Endodermal cell (in vitro differentiated cells): ENCODE data around the gene DDX10. TPM values are rescaled to one million over a fixed set of nuclear protein-coding genes. Genes with fewer than 3 reads are reported as not detected.

ENCODE experiments used
- DNase-seq: peaks from one replicate; pipeline ENCODE4 v3.0.0-alpha.2; 2017
- H3K27ac ChIP-seq: 2 replicates; pipeline ENCODE4 v1.5.1; 2013; ENCODE audit warnings: mild to moderate bottlenecking, low read depth, low read length, moderate library complexity
- H3K27me3 ChIP-seq: 2 replicates; pipeline ENCODE4 v1.6.1; 2013; ENCODE audit warnings: mild to moderate bottlenecking, low read length, moderate library complexity; ENCODE audit not compliant: insufficient read depth, control insufficient read depth, poor library complexity, severe bottlenecking
- H3K36me3 ChIP-seq: 2 replicates; pipeline ENCODE4 v1.7.0; 2013; ENCODE audit warnings: mild to moderate bottlenecking, low read length, moderate library complexity; ENCODE audit not compliant: control insufficient read depth, insufficient read depth
- H3K4me1 ChIP-seq: one replicate; pipeline ENCODE4 v1.7.0; 2013; ENCODE audit warnings: low read length; ENCODE audit not compliant: control insufficient read depth, insufficient read depth
- H3K4me3 ChIP-seq: 2 replicates; pipeline ENCODE4 v1.5.1; 2013; ENCODE audit warnings: mild to moderate bottlenecking, low read length, moderate library complexity
- H3K9ac ChIP-seq: 2 replicates; pipeline ENCODE4 v1.6.1; 2013; ENCODE audit warnings: mild to moderate bottlenecking, low read length, moderate library complexity; ENCODE audit not compliant: poor library complexity, severe bottlenecking; ENCODE audit errors: extremely low read depth
- H3K9me3 ChIP-seq: 2 replicates; pipeline ENCODE4 v1.6.1; 2013; ENCODE audit warnings: mild to moderate bottlenecking, low read length, moderate library complexity; ENCODE audit not compliant: control insufficient read depth
- H3K27ac Mint-ChIP-seq: 2 replicates; pipeline ENCODE4 v1.8.0; 2020; ENCODE audit warnings: mixed read lengths
- H3K27me3 Mint-ChIP-seq: 2 replicates; pipeline ENCODE4 v1.8.0; 2021; ENCODE audit warnings: mild to moderate bottlenecking, mixed read lengths; ENCODE audit not compliant: insufficient read depth
- H3K36me3 Mint-ChIP-seq: 2 replicates; pipeline ENCODE4 v1.8.0; 2020; ENCODE audit warnings: low read depth, mixed read lengths
- H3K4me1 Mint-ChIP-seq: 2 replicates; pipeline ENCODE4 v1.8.0; 2020; ENCODE audit warnings: mixed read lengths
- H3K4me3 Mint-ChIP-seq: 2 replicates; pipeline ENCODE4 v1.8.0; 2020; ENCODE audit warnings: mild to moderate bottlenecking, moderate library complexity, mixed read lengths
- H3K9me3 Mint-ChIP-seq: 2 replicates; pipeline ENCODE4 v1.8.0; 2020; ENCODE audit warnings: mild to moderate bottlenecking, mixed read lengths
- CTCF ChIP-seq: fragments of 200-600 bp; sonication (generic); conservative IDR thresholded peaks from 2 replicates; pipeline ENCODE4 v1.5.0; 2021; ENCODE audit warnings: antibody characterized with exemption, mild to moderate bottlenecking
- WGBS, 2 experiments: methylation state at CpG; one replicate each; pipeline versions ENCODE4 v1.1.5 to v1.1.7; 2013; ENCODE audit warnings: missing lambda C conversion rate in 2 of 2, mixed read lengths in 1 of 2; ENCODE audit not compliant: insufficient coverage in 1 of 2, insufficient read length in 1 of 2; 5-methylcytosine and 5-hydroxymethylcytosine counted together
- total RNA-seq, 2 donors: library from RNA; stranded (reverse); fragmentation: NEBNext Ultra II Directional in 1 of 2; extraction: Animal tissue kit (Norgen Biotek cat#: 25700) in 1 of 2; gene quantifications; 2 replicates in 1 of 2; 3 replicates in 1 of 2; pipeline ENCODE4 v1.2.1, GENCODE V29; 2021

DDX10 gene
- total RNA-seq, 2 donors from 2014 or later = 31.1 to 32.7 TPM

GRCh38 chr11:108846009-108846408 is 181.1 kb downstream of the DDX10 start:
- TF ChIP-seq CTCF = no peak
- Histone ChIP-seq H3K9ac (no peak overlapping the region), H3K4me1 (no peaks in the 10 kb centered on the region), H3K27me3 (no peaks in the 10 kb centered on the region), H3K9me3 (no peaks in the 10 kb centered on the region), H3K27ac (no peak overlapping the region), H3K36me3 (peaks cover 11% of the 10 kb centered on the region), H3K4me3 (no peak overlapping the region)
- Mint-ChIP-seq H3K4me1 (peaks cover 2% of the 10 kb centered on the region), H3K27ac (no peak overlapping the region), H3K4me3 (no peak overlapping the region), H3K27me3 (no peaks in the 10 kb centered on the region), H3K9me3 (no peaks in the 10 kb centered on the region), H3K36me3 (peaks cover 2% of the 10 kb centered on the region)
- no peak for DNase-seq

DNA sequence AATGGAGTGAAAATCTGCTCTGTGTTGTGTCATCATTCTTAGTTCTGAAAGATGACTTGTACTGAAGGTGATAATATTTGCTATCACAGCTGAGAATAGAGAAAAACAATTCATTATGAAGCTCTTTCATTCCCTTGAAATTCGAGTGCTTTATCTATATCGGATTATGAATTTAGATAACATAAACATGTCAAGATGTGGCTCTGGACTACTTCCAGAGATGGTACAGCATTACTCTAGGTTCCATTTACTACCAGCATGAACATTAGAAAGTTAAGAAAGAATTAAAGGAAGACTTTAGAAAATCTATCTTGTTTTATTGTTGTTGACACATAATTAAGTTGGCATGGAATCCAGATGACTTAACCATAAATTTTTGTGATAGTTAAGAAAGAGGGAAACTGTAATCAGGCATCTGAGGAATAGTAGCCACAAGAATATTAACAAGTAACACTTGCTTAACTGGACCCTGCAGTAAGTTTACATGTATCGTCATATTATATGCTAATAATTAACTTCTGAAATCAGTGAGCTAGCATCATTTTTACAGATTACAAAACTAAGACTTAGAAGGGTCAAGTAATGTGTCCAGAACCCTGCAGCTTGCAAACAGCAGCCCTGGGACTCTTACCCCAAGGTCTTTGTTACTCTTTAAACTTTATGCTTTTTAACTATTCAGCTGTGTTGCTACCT is 182.6 kb downstream of the DDX10 start:
- no peaks in the 10 kb centered on the region for H3K27me3 Mint-ChIP-seq
- no peak overlapping the region for H3K4me3 ChIP-seq
- TF ChIP-seq CTCF = no peak
- no peak for DNase-seq
- H3K27ac ChIP-seq = no peak overlapping the region
- no peaks in the 10 kb centered on the region for H3K27me3 ChIP-seq
- H3K4me1 Mint-ChIP-seq = peaks cover 2% of the 10 kb centered on the region
- no peaks in the 10 kb centered on the region for H3K9me3 ChIP-seq
- no peak overlapping the region for H3K9ac ChIP-seq
- no peak overlapping the region for H3K4me3 Mint-ChIP-seq
- H3K27ac Mint-ChIP-seq = no peak overlapping the region
- 89% methylated on average over 3 of the region's 3 CpGs; no CpG with 5 or more reads in 1 of the 2 experiments for WGBS, 2 experiments
- no peaks in the 10 kb centered on the region for H3K4me1 ChIP-seq
- H3K9me3 Mint-ChIP-seq = no peaks in the 10 kb centered on the region
- peaks cover 8% of the 10 kb centered on the region for H3K36me3 ChIP-seq
- peaks cover 2% of the 10 kb centered on the region for H3K36me3 Mint-ChIP-seq

- peaks cover 3% of the 10 kb centered on the region for H3K4me1 ChIP-seq
- no peak overlapping the region for H3K4me3 ChIP-seq
- H3K4me1 Mint-ChIP-seq = peaks cover 7% of the 10 kb centered on the region
- H3K27ac ChIP-seq = no peak overlapping the region
- H3K4me3 Mint-ChIP-seq = no peak overlapping the region
- no peak for TF ChIP-seq CTCF
- H3K9ac ChIP-seq = no peak overlapping the region
- no peak for DNase-seq
- peaks cover 5% of the 10 kb centered on the region for H3K36me3 ChIP-seq
- H3K36me3 Mint-ChIP-seq = no peaks in the 10 kb centered on the region
- no peaks in the 10 kb centered on the region for H3K9me3 ChIP-seq
- H3K27me3 Mint-ChIP-seq = no peaks in the 10 kb centered on the region
- H3K27me3 ChIP-seq = no peaks in the 10 kb centered on the region
- H3K27ac Mint-ChIP-seq = no peak overlapping the region
- no peaks in the 10 kb centered on the region for H3K9me3 Mint-ChIP-seq
Observed at GRCh38 chr11:108851781-108852180, 186.9 kb downstream of the DDX10 start.
